HCT116 (cell line): ENCODE measurements around the gene CDC42SE2.

Experiments used
- CTCF ChIP-seq, 3 experiments: fragments of 200-600 bp in 1 of 3; sonication (generic) in 1 of 3; IDR thresholded peaks in 2 of 3; conservative IDR thresholded peaks in 1 of 3; 2 replicates each; pipeline ENCODE4 v1.5.1; 2012 to 2017; ENCODE audit warnings: low read depth in 2 of 3, low read length in 2 of 3, antibody characterized with exemption in 1 of 3, borderline replicate concordance in 1 of 3, control low read depth in 1 of 3, mild to moderate bottlenecking in 1 of 3, mixed read lengths in 1 of 3, mixed run types in 1 of 3, moderate library complexity in 1 of 3; ENCODE audit not compliant: insufficient read depth in 1 of 3
- EGR1 ChIP-seq: IDR thresholded peaks from 2 replicates; pipeline ENCODE4 v1.6.1; 2012; ENCODE audit warnings: low read depth
- EZH2 ChIP-seq: fragments of 200-600 bp; sonication (generic); IDR thresholded peaks from 2 replicates; pipeline ENCODE4 v1.6.1; 2017; ENCODE audit warnings: antibody characterized with exemption, mixed run types
- EZH2phosphoT487 ChIP-seq: fragments of 200-600 bp; IDR thresholded peaks from 2 replicates; pipeline ENCODE4 v1.6.1; 2018; ENCODE audit warnings: antibody characterized with exemption, borderline replicate concordance
- MAX ChIP-seq: IDR thresholded peaks from 2 replicates; pipeline ENCODE4 v1.6.1; 2012
- TF ChIP-seq, protein P1 (sequence below): IDR thresholded peaks from 2 replicates; pipeline ENCODE4 v1.6.1; 2011; ENCODE audit warnings: mild to moderate bottlenecking, low read length, moderate library complexity; ENCODE audit not compliant: insufficient replicate concordance; ENCODE audit errors: extremely low read depth

GRCh38 chr5:131304414-131304813 is 40.6 kb downstream of the CDC42SE2 start:
- TF ChIP-seq EZH2 (no peak), CTCF (IDR thresholded peaks at IDR 0.05 in 2 of 3, conservative IDR thresholded peaks at IDR 0.05 in 1 of 3; ENCODE audit: borderline replicate concordance in 1 of 3, insufficient read depth in 1 of 3, low read depth in 2 of 3, low read length in 2 of 3) (no peak), MAX (no peak), EZH2phosphoT487 (no peak), EGR1 (no peak)
- TF ChIP-seq, protein P1, sequence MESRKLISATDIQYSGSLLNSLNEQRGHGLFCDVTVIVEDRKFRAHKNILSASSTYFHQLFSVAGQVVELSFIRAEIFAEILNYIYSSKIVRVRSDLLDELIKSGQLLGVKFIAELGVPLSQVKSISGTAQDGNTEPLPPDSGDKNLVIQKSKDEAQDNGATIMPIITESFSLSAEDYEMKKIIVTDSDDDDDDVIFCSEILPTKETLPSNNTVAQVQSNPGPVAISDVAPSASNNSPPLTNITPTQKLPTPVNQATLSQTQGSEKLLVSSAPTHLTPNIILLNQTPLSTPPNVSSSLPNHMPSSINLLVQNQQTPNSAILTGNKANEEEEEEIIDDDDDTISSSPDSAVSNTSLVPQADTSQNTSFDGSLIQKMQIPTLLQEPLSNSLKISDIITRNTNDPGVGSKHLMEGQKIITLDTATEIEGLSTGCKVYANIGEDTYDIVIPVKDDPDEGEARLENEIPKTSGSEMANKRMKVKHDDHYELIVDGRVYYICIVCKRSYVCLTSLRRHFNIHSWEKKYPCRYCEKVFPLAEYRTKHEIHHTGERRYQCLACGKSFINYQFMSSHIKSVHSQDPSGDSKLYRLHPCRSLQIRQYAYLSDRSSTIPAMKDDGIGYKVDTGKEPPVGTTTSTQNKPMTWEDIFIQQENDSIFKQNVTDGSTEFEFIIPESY: no peak
